Liver (tissue), 9 donors: ENCODE results near the gene IGF2R. TPM values are rescaled to one million over a fixed set of nuclear protein-coding genes. Genes with fewer than 3 reads are reported as not detected.

ENCODE experiments used
- DNase-seq: peaks from one replicate; pipeline ENCODE4 v3.0.0-alpha.2; 2017; ENCODE audit warnings: low spot score
- H3K27ac ChIP-seq, 2 donors: one replicate each; pipeline ENCODE4 v1.7.0; 2013; ENCODE audit warnings: inconsistent platforms in 2 of 2, low read length in 2 of 2, control low read depth in 1 of 2, low read depth in 1 of 2, mild to moderate bottlenecking in 1 of 2
- H3K27me3 ChIP-seq, 4 donors: one replicate each; pipeline versions ENCODE4 v1.6.1 to v1.7.0; 2013; ENCODE audit warnings: low read length in 3 of 4, inconsistent platforms in 1 of 4, mild to moderate bottlenecking in 1 of 4, moderate library complexity in 1 of 4; ENCODE audit not compliant: control insufficient read depth in 4 of 4, insufficient read depth in 4 of 4
- H3K36me3 ChIP-seq, 4 donors: one replicate each; pipeline versions ENCODE4 v1.6.1 to v1.7.0; 2013; ENCODE audit warnings: low read length in 3 of 4, mild to moderate bottlenecking in 3 of 4, low read depth in 1 of 4, moderate library complexity in 1 of 4; ENCODE audit not compliant: control insufficient read depth in 4 of 4, insufficient read depth in 3 of 4
- H3K4me1 ChIP-seq, 4 donors: one replicate each; pipeline versions ENCODE4 v1.6.1 to v1.7.0; 2013; ENCODE audit warnings: low read length in 3 of 4, mild to moderate bottlenecking in 3 of 4, moderate library complexity in 1 of 4; ENCODE audit not compliant: control insufficient read depth in 4 of 4, insufficient read depth in 4 of 4
- H3K4me3 ChIP-seq, 3 donors: one replicate each; pipeline versions ENCODE4 v1.6.1 to v1.7.0; 2013; ENCODE audit warnings: low read length in 3 of 3, control low read depth in 1 of 3, low read depth in 1 of 3, mild to moderate bottlenecking in 1 of 3
- H3K9ac ChIP-seq, 2 donors: one replicate each; pipeline ENCODE4 v1.7.0; 2013; ENCODE audit warnings: low read length in 2 of 2, mild to moderate bottlenecking in 2 of 2, moderate library complexity in 2 of 2, control low read depth in 1 of 2, low read depth in 1 of 2
- H3K9me3 ChIP-seq, 4 donors: one replicate each; pipeline versions ENCODE4 v1.6.1 to v1.7.0; 2013; ENCODE audit warnings: low read length in 3 of 4; ENCODE audit not compliant: control insufficient read depth in 4 of 4
- EGR1 ChIP-seq, 2 donors: IDR thresholded peaks; 2 replicates each; pipeline ENCODE4 v1.6.1; 2016 to 2018; ENCODE audit warnings: antibody characterized with exemption in 2 of 2, low read depth in 2 of 2
- FOXA1 ChIP-seq: IDR thresholded peaks from 2 replicates; pipeline ENCODE4 v1.6.1; 2016; ENCODE audit warnings: antibody characterized with exemption
- FOXA2 ChIP-seq: IDR thresholded peaks from 2 replicates; pipeline ENCODE4 v1.6.1; 2016; ENCODE audit warnings: antibody characterized with exemption
- GABPA ChIP-seq, 2 donors: IDR thresholded peaks in 1 of 2; conservative IDR thresholded peaks in 1 of 2; 2 replicates each; pipeline ENCODE4 v1.6.1; 2016; ENCODE audit warnings: antibody characterized with exemption in 2 of 2, mild to moderate bottlenecking in 1 of 2, moderate library complexity in 1 of 2
- HNF4A ChIP-seq, 2 donors: conservative IDR thresholded peaks; 2 replicates each; pipeline ENCODE4 v1.6.1; 2016; ENCODE audit warnings: antibody characterized with exemption in 2 of 2, mild to moderate bottlenecking in 2 of 2
- HNF4G ChIP-seq: IDR thresholded peaks from 2 replicates; pipeline ENCODE4 v1.6.1; 2016; ENCODE audit warnings: antibody characterized with exemption
- JUND ChIP-seq, 2 donors: IDR thresholded peaks; 2 replicates each; pipeline ENCODE4 v1.6.1; 2016; ENCODE audit warnings: antibody characterized with exemption in 2 of 2
- NR2F2 ChIP-seq: IDR thresholded peaks from 2 replicates; pipeline ENCODE4 v1.6.1; 2016; ENCODE audit warnings: antibody characterized with exemption
- RAD21 ChIP-seq, 2 donors: IDR thresholded peaks; 2 replicates each; pipeline ENCODE4 v1.6.1; 2016; ENCODE audit warnings: antibody characterized with exemption in 2 of 2, mild to moderate bottlenecking in 2 of 2
- RXRA ChIP-seq, 2 donors: IDR thresholded peaks; 2 replicates each; pipeline ENCODE4 v1.6.1; 2017 to 2018; ENCODE audit warnings: antibody characterized with exemption in 2 of 2, mild to moderate bottlenecking in 1 of 2
- SP1 ChIP-seq: IDR thresholded peaks from 2 replicates; pipeline ENCODE4 v1.6.1; 2018; ENCODE audit warnings: antibody characterized with exemption, mild to moderate bottlenecking
- TAF1 ChIP-seq: conservative IDR thresholded peaks from 2 replicates; pipeline ENCODE4 v1.6.1; 2016; ENCODE audit warnings: antibody characterized with exemption, mild to moderate bottlenecking
- YY1 ChIP-seq: IDR thresholded peaks from 2 replicates; pipeline ENCODE4 v1.6.1; 2016; ENCODE audit warnings: antibody characterized with exemption, mild to moderate bottlenecking
- WGBS: extraction: QIAGEN DNeasy Blood & Tissue Kit; methylation state at CpG from one replicate; pipeline ENCODE4 v1.1.7; 2013; 5-methylcytosine and 5-hydroxymethylcytosine counted together
- polyA plus RNA-seq, 2 donors: library from polyadenylated mRNA; stranded (reverse) in 1 of 2; unstranded in 1 of 2; fragments of 200-250 nt in 1 of 2; fragments of >200 nt in 1 of 2; fragmentation: Nextera tagmentation in 1 of 2; extraction: Ambion mirVana in 1 of 2; gene quantifications; one replicate each; pipeline versions ENCODE4 v1.2.1 to v1.2.3, GENCODE V29; 2013 to 2015
- total RNA-seq, 2 donors: library from RNA; depleted of rRNA; stranded (reverse); fragments of >200 nt; gene quantifications; one replicate each; pipeline ENCODE4 v1.2.3, GENCODE V29; 2014
- TF ChIP-seq, protein P1 (sequence below): fragments of 150-350 bp; IDR thresholded peaks from 2 replicates; pipeline ENCODE4 v1.5.1; 2017; ENCODE audit warnings: improper control_type of control experiment, low read depth, low read length; ENCODE audit not compliant: missing input control
- TF ChIP-seq, protein P2 (sequence below): IDR thresholded peaks from 2 replicates; pipeline ENCODE4 v1.6.1; 2016; ENCODE audit warnings: antibody characterized with exemption
- TF ChIP-seq, protein P3 (sequence below): IDR thresholded peaks from 2 replicates; pipeline ENCODE4 v1.6.1; 2016; ENCODE audit warnings: antibody characterized with exemption
- TF ChIP-seq, protein P4 (sequence below): IDR thresholded peaks from 2 replicates; pipeline ENCODE4 v1.6.1; 2016; ENCODE audit warnings: antibody characterized with exemption
- TF ChIP-seq, protein P5 (sequence below): IDR thresholded peaks from 2 replicates; pipeline ENCODE4 v1.6.1; 2016; ENCODE audit warnings: antibody characterized with exemption, mild to moderate bottlenecking
- donor health status: healthy.
- donor health status: healthy.
- donor health status: healthy.
- donor health status: healthy.
- donor health status: healthy.

Gene IGF2R
- total and polyA plus RNA-seq, 4 donors = 16.6 to 84.9 (median 45.7) TPM

DNA sequence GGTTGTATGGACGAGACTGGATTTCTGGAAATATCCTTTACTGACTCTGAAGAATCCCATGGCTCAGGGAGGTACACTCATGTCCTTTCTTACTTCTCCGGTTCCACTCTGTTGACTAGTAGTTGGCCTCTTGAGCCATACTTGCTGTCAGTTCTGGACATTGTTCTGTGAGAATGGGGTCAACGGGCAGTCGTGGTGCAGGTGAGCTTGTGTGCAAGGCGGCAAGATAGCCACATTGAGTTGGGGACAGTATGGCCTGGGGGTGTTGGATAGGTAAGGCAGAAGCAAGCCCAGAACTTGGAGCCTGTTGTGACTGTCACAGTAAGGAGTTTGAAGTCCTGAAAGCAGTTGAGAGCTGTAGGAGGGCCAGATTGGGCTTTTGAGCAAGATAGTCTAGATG is 139.2 kb downstream of the IGF2R start:
- peaks cover 0 to 28% (median 27%) of the 10 kb centered on the region in 4 donors for H3K36me3 ChIP-seq
- H3K4me1 ChIP-seq = peaks cover 0 to 3% (median 0%) of the 10 kb centered on the region in 4 donors
- H3K4me3 ChIP-seq = no peak overlapping the region
- no peak for DNase-seq
- no peak for TF ChIP-seq SP1
- TF ChIP-seq, protein P1, sequence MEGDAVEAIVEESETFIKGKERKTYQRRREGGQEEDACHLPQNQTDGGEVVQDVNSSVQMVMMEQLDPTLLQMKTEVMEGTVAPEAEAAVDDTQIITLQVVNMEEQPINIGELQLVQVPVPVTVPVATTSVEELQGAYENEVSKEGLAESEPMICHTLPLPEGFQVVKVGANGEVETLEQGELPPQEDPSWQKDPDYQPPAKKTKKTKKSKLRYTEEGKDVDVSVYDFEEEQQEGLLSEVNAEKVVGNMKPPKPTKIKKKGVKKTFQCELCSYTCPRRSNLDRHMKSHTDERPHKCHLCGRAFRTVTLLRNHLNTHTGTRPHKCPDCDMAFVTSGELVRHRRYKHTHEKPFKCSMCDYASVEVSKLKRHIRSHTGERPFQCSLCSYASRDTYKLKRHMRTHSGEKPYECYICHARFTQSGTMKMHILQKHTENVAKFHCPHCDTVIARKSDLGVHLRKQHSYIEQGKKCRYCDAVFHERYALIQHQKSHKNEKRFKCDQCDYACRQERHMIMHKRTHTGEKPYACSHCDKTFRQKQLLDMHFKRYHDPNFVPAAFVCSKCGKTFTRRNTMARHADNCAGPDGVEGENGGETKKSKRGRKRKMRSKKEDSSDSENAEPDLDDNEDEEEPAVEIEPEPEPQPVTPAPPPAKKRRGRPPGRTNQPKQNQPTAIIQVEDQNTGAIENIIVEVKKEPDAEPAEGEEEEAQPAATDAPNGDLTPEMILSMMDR = no peak
- TF ChIP-seq, protein P2, sequence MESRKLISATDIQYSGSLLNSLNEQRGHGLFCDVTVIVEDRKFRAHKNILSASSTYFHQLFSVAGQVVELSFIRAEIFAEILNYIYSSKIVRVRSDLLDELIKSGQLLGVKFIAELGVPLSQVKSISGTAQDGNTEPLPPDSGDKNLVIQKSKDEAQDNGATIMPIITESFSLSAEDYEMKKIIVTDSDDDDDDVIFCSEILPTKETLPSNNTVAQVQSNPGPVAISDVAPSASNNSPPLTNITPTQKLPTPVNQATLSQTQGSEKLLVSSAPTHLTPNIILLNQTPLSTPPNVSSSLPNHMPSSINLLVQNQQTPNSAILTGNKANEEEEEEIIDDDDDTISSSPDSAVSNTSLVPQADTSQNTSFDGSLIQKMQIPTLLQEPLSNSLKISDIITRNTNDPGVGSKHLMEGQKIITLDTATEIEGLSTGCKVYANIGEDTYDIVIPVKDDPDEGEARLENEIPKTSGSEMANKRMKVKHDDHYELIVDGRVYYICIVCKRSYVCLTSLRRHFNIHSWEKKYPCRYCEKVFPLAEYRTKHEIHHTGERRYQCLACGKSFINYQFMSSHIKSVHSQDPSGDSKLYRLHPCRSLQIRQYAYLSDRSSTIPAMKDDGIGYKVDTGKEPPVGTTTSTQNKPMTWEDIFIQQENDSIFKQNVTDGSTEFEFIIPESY = no peak
- no peak for TF ChIP-seq FOXA1
- no peak for TF ChIP-seq EGR1 (IDR thresholded peaks at IDR 0.05; ENCODE audit: low read depth in 2 of 2)
- no peak for TF ChIP-seq NR2F2
- TF ChIP-seq RXRA (IDR thresholded peaks at IDR 0.05) = no peak
- TF ChIP-seq, protein P3, sequence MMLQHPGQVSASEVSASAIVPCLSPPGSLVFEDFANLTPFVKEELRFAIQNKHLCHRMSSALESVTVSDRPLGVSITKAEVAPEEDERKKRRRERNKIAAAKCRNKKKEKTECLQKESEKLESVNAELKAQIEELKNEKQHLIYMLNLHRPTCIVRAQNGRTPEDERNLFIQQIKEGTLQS = no peak
- no peaks in the 10 kb centered on the region for H3K9me3 ChIP-seq
- no peak overlapping the region for H3K9ac ChIP-seq
- no peaks in the 10 kb centered on the region for H3K27me3 ChIP-seq
- 92% methylated on average over 5 of the region's 5 CpGs for WGBS
- no peak overlapping the region for H3K27ac ChIP-seq

DNA sequence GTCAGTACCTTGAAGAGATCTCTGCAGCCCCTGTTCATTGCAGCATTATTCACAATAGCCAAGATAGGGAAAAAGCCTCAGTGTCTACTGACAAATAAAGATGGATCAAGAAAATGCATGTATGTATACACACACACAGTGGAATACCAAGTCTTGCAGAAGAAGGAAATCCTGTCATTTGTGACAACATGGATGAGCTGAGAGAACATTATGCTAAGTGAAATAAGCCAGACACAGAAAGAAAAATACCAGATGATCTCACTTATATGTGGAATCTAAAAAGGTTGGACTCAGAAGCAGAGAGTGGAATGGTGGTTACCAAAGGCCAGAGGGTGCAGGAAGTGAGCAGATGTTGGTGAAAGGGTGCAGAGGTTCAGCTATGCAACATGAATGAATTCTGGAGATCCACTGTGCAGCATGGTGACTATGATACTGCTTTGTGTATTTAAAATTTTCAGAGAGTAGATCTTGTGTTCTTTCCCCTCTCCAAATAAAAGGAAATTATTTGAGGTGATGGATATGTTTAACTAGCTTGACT is 141.8 kb downstream of the IGF2R start:
- TF ChIP-seq FOXA2 (no peak), GABPA (IDR thresholded peaks at IDR 0.05 in 1 of 2, conservative IDR thresholded peaks at IDR 0.05 in 1 of 2) (no peak), JUND (IDR thresholded peaks at IDR 0.05) (no peak), RXRA (IDR thresholded peaks at IDR 0.05) (no peak), HNF4G (no peak), HNF4A (conservative IDR thresholded peaks at IDR 0.05) (no peak), TAF1 (no peak), YY1 (no peak), SP1 (no peak), RAD21 (IDR thresholded peaks at IDR 0.05) (no peak), FOXA1 (no peak), NR2F2 (no peak), EGR1 (IDR thresholded peaks at IDR 0.05; ENCODE audit: low read depth in 2 of 2) (no peak)
- TF ChIP-seq, protein P2 = no peak
- TF ChIP-seq, protein P4, sequence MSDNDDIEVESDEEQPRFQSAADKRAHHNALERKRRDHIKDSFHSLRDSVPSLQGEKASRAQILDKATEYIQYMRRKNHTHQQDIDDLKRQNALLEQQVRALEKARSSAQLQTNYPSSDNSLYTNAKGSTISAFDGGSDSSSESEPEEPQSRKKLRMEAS = no peak
- TF ChIP-seq, protein P5, sequence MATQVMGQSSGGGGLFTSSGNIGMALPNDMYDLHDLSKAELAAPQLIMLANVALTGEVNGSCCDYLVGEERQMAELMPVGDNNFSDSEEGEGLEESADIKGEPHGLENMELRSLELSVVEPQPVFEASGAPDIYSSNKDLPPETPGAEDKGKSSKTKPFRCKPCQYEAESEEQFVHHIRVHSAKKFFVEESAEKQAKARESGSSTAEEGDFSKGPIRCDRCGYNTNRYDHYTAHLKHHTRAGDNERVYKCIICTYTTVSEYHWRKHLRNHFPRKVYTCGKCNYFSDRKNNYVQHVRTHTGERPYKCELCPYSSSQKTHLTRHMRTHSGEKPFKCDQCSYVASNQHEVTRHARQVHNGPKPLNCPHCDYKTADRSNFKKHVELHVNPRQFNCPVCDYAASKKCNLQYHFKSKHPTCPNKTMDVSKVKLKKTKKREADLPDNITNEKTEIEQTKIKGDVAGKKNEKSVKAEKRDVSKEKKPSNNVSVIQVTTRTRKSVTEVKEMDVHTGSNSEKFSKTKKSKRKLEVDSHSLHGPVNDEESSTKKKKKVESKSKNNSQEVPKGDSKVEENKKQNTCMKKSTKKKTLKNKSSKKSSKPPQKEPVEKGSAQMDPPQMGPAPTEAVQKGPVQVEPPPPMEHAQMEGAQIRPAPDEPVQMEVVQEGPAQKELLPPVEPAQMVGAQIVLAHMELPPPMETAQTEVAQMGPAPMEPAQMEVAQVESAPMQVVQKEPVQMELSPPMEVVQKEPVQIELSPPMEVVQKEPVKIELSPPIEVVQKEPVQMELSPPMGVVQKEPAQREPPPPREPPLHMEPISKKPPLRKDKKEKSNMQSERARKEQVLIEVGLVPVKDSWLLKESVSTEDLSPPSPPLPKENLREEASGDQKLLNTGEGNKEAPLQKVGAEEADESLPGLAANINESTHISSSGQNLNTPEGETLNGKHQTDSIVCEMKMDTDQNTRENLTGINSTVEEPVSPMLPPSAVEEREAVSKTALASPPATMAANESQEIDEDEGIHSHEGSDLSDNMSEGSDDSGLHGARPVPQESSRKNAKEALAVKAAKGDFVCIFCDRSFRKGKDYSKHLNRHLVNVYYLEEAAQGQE = no peak
- TF ChIP-seq, protein P1 = no peak
- TF ChIP-seq, protein P3 = no peak
- Histone ChIP-seq H3K9ac (no peak overlapping the region), H3K27me3 (no peaks in the 10 kb centered on the region), H3K4me1 (no peaks in the 10 kb centered on the region), H3K36me3 (peaks cover 0 to 10% (median 6%) of the 10 kb centered on the region in 4 donors), H3K27ac (no peak overlapping the region), H3K9me3 (no peaks in the 10 kb centered on the region), H3K4me3 (no peak overlapping the region)
- no peak for DNase-seq
